Caco-2 (cell line): Measurements from ENCODE around the gene C1orf174. TPM values are rescaled to one million over a fixed set of nuclear protein-coding genes. Genes with fewer than 3 reads are reported as not detected.

Experiments
- BruUV-seq: library from RNA; stranded (reverse); fragments of 400-500 nt; replicated peaks from 2 replicates; lab custom pipeline; 2021; lab: Mats Ljungman, UMichigan
- CTCF ChIA-PET: fragments of 300-600 bp; sonication (Branson Sonifier 250); formaldehyde crosslinking; loops from one replicate; lab custom pipeline; 2022; ENCODE audit warnings: antibody characterized with exemption; lab: Charles Lee
- POLR2A ChIA-PET: fragments of 300-600 bp; sonication (Branson Sonifier 250); formaldehyde crosslinking; loops from one replicate; lab custom pipeline; 2022; ENCODE audit warnings: antibody characterized with exemption; lab: Charles Lee
- DNase-seq, 2 experiments: peaks; one replicate each; pipeline versions ENCODE4 v3.0.0 to v3.0.0-alpha.2; 2020 to 2022
- H3K27me3 ChIP-seq: replicated peaks from 2 replicates; pipeline ENCODE4 v1.6.0; 2011; ENCODE audit warnings: low read length; ENCODE audit not compliant: control insufficient read depth, insufficient read depth
- H3K36me3 ChIP-seq: 2 replicates; pipeline ENCODE4 v1.5.1; 2011; ENCODE audit warnings: low read length; ENCODE audit not compliant: control insufficient read depth, insufficient read depth
- H3K4me1 ChIP-seq: fragments of 250-450 bp; sonication (Bioruptor Pico); 2 replicates; pipeline ENCODE4 v1.5.1; 2020; ENCODE audit warnings: mild to moderate bottlenecking
- H3K4me3 ChIP-seq: 2 replicates; pipeline ENCODE4 v1.5.1; 2011; ENCODE audit warnings: low read depth, mild to moderate bottlenecking, control low read depth, low read length
- H3K9me3 ChIP-seq: fragments of 250-450 bp; sonication (Bioruptor Pico); 2 replicates; pipeline ENCODE4 v1.5.1; 2020; ENCODE audit warnings: mild to moderate bottlenecking, moderate library complexity
- H3K27ac Mint-ChIP-seq: one replicate; pipeline ENCODE4 v1.8.0; 2022; ENCODE audit warnings: mixed read lengths; ENCODE audit not compliant: unreplicated experiment
- H3K27me3 Mint-ChIP-seq: one replicate; pipeline ENCODE4 v1.8.0; 2022; ENCODE audit warnings: mixed read lengths; ENCODE audit not compliant: insufficient read depth, unreplicated experiment
- H3K36me3 Mint-ChIP-seq: one replicate; pipeline ENCODE4 v1.8.0; 2022; ENCODE audit warnings: mild to moderate bottlenecking, mixed read lengths; ENCODE audit not compliant: insufficient read depth, unreplicated experiment
- H3K4me1 Mint-ChIP-seq: one replicate; pipeline ENCODE4 v1.8.0; 2022; ENCODE audit warnings: low read depth, mixed read lengths; ENCODE audit not compliant: unreplicated experiment
- H3K4me3 Mint-ChIP-seq: one replicate; pipeline ENCODE4 v1.8.0; 2022; ENCODE audit warnings: mild to moderate bottlenecking, moderate library complexity, mixed read lengths; ENCODE audit not compliant: unreplicated experiment
- H3K9me3 Mint-ChIP-seq: one replicate; pipeline ENCODE4 v1.8.0; 2022; ENCODE audit warnings: mixed read lengths; ENCODE audit not compliant: unreplicated experiment
- intact Hi-C: fragments of 100-400 bp; cut with micrococcal nuclease; formaldehyde crosslinking; loops from one replicate; pipeline ENCODE4 v1.10.0; 2022; ENCODE audit not compliant: unreplicated experiment
- total RNA-seq: library from RNA; stranded (reverse); gene quantifications from 2 replicates; pipeline ENCODE4 v1.2.3, GENCODE V29; 2022
- TF ChIP-seq, protein P1 (sequence below), 2 experiments: fragments of 200-600 bp in 1 of 2; IDR thresholded peaks; 1 replicate in 1 of 2; 2 replicates in 1 of 2; pipeline versions ENCODE4 v1.5.1 to v1.8.0; 2011 to 2022; ENCODE audit warnings: antibody characterized with exemption in 1 of 2, control low read depth in 1 of 2, inconsistent platforms in 1 of 2, low read depth in 1 of 2, low read length in 1 of 2, mild to moderate bottlenecking in 1 of 2, moderate library complexity in 1 of 2; ENCODE audit not compliant: insufficient read depth in 1 of 2, severe bottlenecking in 1 of 2, unreplicated experiment in 1 of 2

The C1orf174 gene
- total RNA-seq, 1 experiment from 2014 or later, result 19.2 TPM

DNA sequence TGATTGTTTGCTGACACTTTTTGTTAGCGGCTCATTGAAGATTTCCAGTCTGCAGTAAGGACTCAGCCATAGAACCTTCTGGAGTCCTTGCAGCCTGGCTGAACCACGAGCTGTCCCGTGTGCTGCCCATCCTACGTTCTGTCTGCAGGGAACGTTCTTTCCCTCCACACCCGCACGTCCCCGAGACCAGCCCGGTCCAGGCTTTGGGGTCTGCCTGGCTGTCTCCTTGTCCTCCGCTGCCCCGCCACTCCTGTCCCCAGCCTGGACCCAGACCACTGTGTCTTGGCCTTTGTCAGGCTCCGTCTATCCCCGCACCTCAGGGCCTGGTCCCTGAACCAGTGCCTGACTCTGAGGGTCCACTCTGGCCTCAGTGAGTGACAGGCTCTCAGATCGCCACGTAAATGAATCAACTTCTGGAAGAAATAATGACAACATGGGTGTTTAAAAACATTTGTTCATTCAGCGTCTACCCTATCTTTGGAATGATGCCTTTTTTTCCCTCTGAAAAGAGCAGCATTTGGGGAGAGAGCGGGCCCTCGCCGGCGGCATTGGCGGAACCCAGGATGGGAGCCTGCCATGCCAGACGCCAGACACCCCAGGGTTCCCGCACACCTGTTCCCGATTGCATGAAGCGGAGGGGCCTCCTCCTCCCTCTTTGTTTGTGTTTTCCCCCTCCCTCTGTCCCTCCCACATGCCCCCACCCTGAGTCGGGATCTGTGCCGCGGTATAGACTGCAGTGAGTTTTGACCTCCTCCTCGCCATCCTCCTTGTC is 43.9 kb upstream of the C1orf174 start:
- ChIA-PET CTCF (no interaction called here), POLR2A (no interaction called here)
- intact Hi-C loops, result no loop called here
- Histone ChIP-seq H3K4me1 (no peaks in the 10 kb centered on the region), H3K9me3 (no peaks in the 10 kb centered on the region), H3K27me3 (no peaks in the 10 kb centered on the region), H3K4me3 (no peak overlapping the region), H3K36me3 (no peaks in the 10 kb centered on the region)
- Mint-ChIP-seq H3K27me3 (peaks cover 14% of the 10 kb centered on the region), H3K36me3 (no peaks in the 10 kb centered on the region), H3K4me3 (no peak overlapping the region), H3K27ac (no peak overlapping the region), H3K4me1 (no peaks in the 10 kb centered on the region), H3K9me3 (no peaks in the 10 kb centered on the region)
- DNase-seq, result no peak
- no TSS peak for BruUV-seq
- TF ChIP-seq, protein P1, sequence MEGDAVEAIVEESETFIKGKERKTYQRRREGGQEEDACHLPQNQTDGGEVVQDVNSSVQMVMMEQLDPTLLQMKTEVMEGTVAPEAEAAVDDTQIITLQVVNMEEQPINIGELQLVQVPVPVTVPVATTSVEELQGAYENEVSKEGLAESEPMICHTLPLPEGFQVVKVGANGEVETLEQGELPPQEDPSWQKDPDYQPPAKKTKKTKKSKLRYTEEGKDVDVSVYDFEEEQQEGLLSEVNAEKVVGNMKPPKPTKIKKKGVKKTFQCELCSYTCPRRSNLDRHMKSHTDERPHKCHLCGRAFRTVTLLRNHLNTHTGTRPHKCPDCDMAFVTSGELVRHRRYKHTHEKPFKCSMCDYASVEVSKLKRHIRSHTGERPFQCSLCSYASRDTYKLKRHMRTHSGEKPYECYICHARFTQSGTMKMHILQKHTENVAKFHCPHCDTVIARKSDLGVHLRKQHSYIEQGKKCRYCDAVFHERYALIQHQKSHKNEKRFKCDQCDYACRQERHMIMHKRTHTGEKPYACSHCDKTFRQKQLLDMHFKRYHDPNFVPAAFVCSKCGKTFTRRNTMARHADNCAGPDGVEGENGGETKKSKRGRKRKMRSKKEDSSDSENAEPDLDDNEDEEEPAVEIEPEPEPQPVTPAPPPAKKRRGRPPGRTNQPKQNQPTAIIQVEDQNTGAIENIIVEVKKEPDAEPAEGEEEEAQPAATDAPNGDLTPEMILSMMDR (IDR thresholded peaks at IDR 0.05; ENCODE audit: insufficient read depth in 1 of 2, low read depth in 1 of 2, low read length in 1 of 2, severe bottlenecking in 1 of 2, unreplicated experiment in 1 of 2), result no peak

DNA sequence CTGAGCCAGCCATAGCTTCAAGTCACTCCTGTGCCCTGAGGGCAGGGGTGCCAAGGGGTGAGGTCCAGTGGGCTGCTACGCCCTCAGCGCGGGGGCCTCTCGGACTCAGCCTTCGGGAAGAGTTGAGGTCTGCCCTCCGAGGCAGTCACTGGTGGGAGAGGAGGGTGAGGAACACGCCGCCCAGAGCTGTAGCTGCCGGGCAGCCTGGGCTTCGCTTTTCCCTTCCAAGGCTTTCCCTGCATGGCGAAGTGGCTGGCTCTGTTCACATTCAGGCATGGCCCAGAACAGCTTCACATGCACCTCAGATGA is 43.0 kb upstream of the C1orf174 start:
- Mint-ChIP-seq H3K36me3 (no peaks in the 10 kb centered on the region), H3K27me3 (peaks cover 18% of the 10 kb centered on the region), H3K4me3 (no peak overlapping the region), H3K9me3 (no peaks in the 10 kb centered on the region), H3K4me1 (no peaks in the 10 kb centered on the region), H3K27ac (no peak overlapping the region)
- POLR2A ChIA-PET, result no interaction called here
- no peak for DNase-seq
- Histone ChIP-seq H3K4me1 (no peaks in the 10 kb centered on the region), H3K36me3 (no peaks in the 10 kb centered on the region), H3K27me3 (no peaks in the 10 kb centered on the region), H3K9me3 (no peaks in the 10 kb centered on the region), H3K4me3 (no peak overlapping the region)
- CTCF ChIA-PET, result no interaction called here
- intact Hi-C loops, result no loop called here
- no TSS peak for BruUV-seq
- TF ChIP-seq, protein P1 (IDR thresholded peaks at IDR 0.05; ENCODE audit: insufficient read depth in 1 of 2, low read depth in 1 of 2, low read length in 1 of 2, severe bottlenecking in 1 of 2, unreplicated experiment in 1 of 2), result no peak

DNA sequence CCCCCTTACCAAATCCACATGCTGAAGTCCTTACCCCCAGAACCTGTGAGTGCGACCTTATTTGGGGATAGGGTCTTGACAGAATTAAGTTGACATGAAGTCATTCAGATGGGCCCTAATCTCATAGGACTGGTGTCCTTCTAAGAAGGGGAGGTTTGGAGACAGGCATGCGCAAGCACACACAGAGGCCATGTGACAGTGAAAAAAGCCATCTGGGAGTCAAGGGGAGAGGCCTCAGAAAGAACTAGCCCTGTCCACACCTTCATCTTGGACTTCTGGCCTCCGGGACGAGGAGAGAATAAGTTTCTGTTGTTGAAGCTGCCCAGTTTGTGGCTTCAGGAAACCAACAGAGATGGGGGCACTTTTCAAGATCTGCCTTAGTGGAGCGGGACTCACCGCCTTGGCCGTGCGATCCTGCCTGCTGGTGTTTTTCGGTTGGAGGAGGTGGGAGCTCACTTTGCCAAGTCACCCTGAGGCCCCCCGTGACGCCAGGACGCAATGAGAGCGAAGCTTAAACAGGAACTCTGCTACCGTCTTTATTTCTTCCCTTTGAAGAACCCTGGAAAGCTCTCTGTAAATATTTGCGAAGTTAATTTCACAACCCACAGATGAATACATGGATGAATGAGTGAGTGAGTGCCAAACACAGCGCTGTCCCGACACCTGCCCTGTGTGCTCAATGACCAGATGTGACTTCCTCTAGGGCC is 42.5 kb upstream of the C1orf174 start:
- no TSS peak for BruUV-seq
- no peaks in the 10 kb centered on the region for H3K36me3 Mint-ChIP-seq
- DNase-seq, result no peak
- H3K4me3 Mint-ChIP-seq, result no peak overlapping the region
- TF ChIP-seq, protein P1 (IDR thresholded peaks at IDR 0.05; ENCODE audit: insufficient read depth in 1 of 2, low read depth in 1 of 2, low read length in 1 of 2, severe bottlenecking in 1 of 2, unreplicated experiment in 1 of 2), result no peak
- peaks cover 18% of the 10 kb centered on the region for H3K27me3 Mint-ChIP-seq
- no peaks in the 10 kb centered on the region for H3K4me1 Mint-ChIP-seq
- intact Hi-C loops, result no loop called here
- Histone ChIP-seq H3K27me3 (no peaks in the 10 kb centered on the region), H3K4me3 (no peak overlapping the region), H3K4me1 (no peaks in the 10 kb centered on the region), H3K36me3 (no peaks in the 10 kb centered on the region), H3K9me3 (no peaks in the 10 kb centered on the region)
- POLR2A ChIA-PET, result no interaction called here
- CTCF ChIA-PET, result no interaction called here
- H3K9me3 Mint-ChIP-seq, result no peaks in the 10 kb centered on the region
- H3K27ac Mint-ChIP-seq, result no peak overlapping the region
